ENCODE data around the gene TBC1D17.

GRCh38 chr19:49839713-49840112 lies 37.8 kb upstream of the TBC1D17 start:
- no peak for TF ChIP-seq CTCF (conservative IDR thresholded peaks at IDR 0.05; ENCODE audit: low read depth, low read length)
- TF ChIP-seq EZH2 (IDR thresholded peaks at IDR 0.05; ENCODE audit: borderline replicate concordance, low read depth, low read length, poor library complexity, severe bottlenecking) = no peak
